Measurements from ENCODE around the gene WASHC3.
"Not testable (repeated sequence)": the region's sequence is repeated elsewhere in the genome, so short reads cannot be mapped to it uniquely, and the experiment has no call there.

The WASHC3 gene, protein sequence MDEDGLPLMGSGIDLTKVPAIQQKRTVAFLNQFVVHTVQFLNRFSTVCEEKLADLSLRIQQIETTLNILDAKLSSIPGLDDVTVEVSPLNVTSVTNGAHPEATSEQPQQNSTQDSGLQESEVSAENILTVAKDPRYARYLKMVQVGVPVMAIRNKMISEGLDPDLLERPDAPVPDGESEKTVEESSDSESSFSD

DNA sequence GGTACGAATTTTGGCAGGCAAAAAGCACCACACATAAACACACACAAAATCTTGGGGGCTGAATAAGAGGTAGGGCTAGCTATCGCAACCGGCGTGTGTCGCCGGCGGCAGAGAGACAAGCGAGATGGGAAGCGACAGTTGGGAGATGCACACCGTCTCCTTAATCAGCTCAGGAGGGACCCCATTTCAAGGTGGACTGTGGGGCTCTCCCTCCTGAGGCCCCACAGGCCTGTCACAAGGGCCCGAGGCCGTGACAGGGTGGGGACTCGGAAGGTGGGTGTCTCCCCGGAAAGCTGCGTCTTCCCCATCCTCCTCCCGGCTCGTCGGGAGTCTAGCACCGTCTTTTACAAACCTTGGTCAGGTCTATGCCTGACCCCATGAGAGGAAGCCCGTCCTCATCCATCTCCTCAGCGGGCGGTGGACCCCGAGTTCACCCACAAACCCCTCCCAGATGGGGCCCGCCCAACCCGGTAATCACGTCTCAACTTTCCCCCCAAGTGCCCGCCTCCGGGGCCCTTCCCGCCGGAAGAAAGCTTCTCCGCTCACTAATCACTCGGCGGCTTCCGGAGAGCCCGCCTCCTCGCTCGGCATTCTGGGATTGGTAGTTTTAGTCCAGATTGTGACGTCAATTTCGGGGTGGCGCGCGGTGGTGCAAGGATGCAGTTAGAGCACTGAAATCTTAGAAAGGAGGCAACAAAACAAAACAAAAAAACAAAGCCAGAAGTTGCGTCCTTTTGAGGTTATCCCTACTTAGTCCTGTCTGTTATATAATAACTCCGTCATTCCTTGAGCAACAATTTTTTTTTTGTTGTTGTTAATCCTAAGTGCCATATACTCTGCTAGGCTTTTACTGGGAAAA is at the start of gene WASHC3:
TSS of gene WASHC3 (minus strand) at position 432 of the 859 bp plus-strand sequence. CDS start at position 403, 29 bp downstream.
- peak; percentile 97 for DNase-seq

DNA sequence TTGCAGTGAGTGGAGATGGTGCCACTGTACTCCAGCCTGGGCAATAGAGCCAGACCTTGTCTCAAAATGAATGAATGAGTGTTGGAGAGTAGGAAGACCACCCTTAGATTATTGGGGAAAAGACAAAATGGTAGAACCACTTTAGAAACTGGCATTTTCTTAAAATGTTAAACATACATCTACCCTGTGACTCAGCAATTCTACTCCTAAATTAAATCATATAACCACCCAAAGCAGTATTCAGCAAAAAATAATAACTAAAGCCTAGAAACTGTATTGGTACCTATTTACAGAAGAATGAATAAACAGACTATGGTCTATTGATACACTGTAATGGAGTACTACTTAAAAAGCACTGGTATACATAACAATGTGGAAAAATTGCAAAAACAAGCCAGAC is 49.0 kb upstream of the WASHC3 start:
- no peak for DNase-seq

DNA sequence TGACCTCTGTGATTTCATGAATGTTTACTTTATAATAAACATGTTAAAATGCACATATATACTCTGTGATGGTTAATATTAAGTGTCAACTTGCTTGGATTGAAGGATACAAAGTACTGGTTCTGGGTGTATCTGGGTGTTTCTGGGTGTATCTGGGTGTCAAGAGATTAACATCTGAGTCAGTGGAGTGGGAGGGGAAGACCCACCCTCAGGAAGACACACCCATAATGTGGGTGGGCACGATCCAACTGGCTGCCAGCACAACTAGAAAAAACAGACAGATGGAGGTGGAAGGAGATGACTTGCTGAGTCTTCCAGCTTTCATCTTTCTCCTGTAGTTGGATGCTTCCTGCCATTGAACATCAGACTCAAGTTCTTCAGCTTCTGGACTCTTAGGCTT is 46.2 kb upstream of the WASHC3 start:
- DNase-seq, result no peak

DNA sequence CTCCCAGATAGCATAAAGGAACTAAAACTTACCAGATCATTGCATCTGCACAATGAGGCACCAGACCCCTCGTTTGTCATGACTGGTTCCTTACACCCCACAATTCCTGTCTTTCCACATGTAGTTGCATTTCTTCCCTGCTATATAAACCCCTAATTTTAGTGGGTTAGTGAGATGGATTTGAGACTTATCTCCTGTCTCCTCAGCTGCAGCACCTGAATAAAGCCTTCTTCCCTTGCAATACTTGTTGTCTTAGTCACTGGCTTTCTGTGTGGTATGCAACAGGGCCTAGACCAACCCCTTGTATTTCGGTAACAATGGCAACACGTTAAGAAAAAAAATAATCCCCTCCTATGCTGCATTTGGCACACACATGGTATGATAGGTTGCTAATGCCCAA is 45.1 kb upstream of the WASHC3 start:
- DNase-seq, result no peak

DNA sequence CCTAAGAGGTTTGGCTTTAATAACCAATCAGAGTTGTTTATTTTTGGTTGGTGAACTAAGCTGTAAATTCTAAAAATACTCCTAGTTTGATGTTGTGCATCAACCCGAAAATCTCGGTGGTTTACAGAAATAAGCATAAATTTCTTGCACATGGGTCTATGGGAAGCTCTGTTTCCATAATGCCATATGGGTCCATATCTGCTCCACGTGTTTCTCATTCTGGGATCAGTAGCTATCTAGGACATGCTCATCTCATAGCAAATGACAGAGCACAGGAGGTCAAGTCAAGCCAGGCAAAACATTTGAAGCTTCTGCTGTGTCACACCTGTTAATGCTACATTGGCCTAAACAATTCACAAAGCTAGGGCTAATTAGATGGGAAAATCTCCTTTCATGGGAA is 35.1 kb upstream of the WASHC3 start:
- no peak for DNase-seq

DNA sequence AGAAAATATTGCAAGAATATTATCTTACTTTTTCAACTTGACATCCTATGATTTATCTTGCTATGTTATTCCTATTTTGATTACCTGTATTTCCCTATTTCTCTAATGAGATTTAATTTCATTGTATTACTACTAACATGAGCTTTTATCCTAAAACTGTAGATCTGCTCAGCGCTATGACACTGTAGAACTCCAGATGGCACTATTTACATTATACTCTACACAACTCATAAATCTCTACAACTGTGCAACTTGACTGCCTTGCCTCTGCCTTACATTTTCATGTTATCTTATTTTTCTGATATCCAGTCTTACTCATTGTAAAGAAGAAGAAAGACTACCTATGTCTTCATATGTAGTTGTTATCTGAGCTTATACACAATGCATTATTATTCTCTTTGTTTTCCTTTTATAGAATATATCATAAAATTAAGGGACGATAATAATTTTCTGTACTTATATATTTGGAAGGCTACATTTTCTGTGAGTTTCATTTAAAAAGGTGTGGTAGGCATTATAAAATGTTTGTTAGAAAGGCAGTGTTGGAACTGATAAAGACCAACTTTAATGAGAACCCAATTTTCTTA is 34.0 kb upstream of the WASHC3 start:
- DNase-seq, result no peak

DNA sequence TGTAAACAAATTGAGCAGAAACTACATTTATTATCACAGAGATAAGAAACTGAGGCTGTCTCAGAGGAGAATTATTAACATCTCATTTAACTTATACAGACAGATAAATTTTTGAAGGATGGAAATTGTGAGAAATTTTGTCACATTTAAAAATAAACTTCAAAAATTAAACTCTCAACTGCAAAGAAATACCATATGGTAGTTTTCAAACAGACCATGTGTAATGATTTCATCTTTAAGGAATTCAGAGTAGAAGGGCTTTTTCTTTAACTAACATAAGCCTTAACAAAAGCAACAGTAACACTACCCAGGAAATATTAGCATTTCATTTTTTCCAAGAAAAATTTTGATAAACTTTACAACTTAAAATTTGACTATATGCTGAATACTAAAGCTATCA is 31.5 kb upstream of the WASHC3 start:
- no peak for DNase-seq

DNA sequence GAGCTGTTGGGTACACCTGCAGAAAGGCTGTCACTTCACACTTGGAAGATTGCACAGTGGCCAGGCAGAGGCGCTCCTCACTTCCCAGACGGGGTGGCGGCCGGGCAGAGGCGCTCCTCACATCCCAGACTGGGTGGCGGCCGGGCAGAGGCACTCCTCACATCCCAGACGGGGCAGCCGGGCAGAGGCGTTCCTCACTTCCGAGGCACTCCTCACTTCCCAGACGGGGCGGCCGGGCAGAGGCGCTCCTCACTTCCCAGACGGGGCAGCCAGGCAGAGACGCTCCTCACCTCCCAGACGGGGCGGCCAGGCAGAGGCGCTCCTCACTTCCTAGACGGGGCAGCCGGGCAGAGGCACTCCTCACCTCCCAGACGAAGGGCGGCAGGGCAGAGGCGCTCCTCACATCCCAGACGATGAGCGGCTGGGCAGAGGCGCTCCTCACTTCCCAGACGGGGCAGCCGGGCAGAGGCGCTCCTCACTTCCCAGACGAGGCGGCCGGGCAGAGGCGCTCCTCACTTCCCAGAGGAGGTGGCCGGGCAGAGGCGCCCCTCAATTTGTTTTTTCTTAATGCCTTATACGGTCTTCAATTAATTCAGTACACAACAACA is 27.5 kb upstream of the WASHC3 start:
- not testable (repeated sequence) for DNase-seq

DNA sequence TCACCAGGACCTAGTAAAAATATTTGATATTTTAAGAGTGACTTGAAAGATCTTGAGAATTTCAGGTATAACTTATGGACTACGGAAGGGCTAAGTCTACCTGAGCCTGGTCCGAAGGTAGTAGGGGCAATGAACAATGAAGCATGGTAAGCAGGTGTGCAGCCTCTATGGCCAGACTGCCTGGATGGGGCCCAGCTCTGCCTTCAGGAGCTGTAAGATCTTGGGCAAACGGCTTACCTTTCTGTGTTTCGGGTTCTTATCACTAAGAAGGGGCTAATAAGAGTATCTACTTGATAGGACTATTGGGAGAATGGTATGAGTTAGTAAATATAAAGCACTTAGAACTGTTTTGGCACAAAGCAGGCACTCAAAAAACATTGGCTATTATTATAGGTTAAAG is 19.1 kb upstream of the WASHC3 start:
- DNase-seq, result no peak

DNA sequence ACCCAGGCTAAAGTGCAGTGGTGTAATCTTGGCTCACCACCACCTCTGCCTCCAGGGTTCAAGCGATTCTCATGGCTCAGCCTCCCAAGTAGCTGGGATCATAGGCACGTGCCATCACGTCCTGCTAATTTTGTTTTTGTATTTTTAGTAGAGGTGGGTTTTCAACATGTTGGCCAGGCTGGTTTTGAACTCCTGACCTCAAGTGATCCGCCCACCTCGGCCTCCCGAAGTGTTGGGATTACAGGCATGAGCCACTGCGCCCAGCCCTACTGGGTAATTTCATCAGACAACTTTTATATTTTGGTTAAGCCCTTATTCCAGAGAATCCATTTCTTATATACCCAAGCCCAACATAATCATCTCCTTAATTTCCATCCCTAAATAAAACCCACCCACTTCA is 10.3 kb upstream of the WASHC3 start:
- DNase-seq, result not testable (repeated sequence)

DNA sequence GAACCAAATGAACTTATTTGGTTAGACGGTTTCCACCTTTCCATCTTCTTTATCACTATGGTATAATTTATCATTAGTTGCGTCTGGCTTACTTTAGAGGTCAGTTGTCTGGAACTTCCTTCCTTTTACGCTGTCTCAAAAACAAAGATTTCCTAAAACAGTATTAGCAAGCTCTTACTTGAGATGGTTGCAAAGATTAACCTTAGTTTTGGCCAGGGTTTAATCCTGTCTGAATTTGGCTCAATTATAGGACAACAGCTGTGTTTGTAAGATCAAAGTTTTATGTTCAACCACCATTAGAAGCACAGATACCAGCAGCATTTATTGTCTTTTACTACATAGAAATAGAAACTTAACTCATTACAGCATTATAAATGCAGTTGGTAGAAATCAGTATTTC is 7.9 kb upstream of the WASHC3 start:
- no peak for DNase-seq

DNA sequence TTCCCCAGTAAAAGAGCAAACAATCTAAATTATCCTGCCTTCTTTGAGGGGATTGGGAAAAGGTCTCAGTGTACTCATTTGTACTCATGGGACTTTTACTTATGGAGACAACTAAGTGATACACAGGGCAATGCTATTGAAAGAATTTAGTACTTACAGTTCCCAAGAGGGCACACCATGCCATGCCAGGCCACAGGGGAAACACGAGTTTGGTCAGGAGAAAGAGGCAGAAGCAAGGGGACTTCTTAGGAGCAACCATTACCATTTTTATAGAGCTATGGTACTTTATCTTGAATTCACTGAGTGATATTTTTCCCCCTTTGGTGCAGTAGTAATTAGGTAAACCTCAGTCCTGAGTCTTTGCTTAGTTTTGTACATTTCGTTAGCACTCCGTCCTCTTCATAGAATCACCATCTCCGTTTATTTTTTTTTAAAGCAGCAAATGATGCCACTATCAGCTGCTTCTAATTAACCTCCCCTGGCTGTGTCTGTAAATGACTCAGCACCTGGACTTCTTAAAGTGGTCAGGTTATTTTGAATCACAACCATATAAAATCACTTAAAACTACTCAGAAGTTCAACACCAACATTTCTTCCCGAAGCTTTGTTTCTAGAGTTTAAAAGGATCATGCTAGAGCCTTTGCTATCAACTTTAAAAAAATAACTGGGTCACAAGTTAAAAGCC is 5.9 kb upstream of the WASHC3 start:
- no peak for DNase-seq

DNA sequence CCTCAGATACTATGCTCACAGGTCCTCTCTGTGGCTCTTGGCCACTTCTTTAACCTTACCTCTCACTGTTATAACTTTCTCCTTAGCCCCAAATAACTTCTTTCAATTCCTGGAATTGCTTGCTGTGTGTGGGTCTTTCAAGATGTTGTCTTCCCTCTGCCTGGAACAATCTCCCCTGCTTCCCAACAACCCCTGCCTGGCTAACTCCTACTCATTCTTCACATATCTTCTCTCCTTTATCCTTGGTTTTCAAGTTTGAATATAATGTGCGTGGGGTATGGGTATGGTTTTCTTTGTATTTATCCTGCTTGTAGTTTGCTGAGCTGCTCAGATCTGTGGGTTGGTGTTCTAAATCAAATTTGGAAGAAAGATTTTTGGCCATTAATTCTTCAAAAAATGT is 2.7 kb upstream of the WASHC3 start:
- DNase-seq, result no peak

DNA sequence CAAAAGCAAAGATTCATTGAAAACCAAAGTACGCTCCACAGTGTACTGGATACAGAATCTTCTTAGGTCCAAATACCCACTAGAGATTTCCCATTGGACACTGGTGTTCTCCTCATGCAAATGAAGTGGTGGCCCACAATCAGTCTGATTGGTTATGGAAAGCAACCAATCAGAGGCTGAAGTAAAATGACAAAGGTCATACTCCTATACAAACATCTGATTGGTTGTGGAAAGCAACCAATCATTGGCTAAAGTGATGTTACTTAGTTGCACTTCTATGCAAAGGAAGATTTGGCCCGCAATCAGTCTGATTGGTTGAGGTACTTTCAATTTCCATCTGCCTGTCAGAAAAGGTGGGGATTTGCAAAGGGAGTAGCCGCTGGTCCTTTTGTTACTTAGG is 1.3 kb upstream of the WASHC3 start:
- no peak for DNase-seq

DNA sequence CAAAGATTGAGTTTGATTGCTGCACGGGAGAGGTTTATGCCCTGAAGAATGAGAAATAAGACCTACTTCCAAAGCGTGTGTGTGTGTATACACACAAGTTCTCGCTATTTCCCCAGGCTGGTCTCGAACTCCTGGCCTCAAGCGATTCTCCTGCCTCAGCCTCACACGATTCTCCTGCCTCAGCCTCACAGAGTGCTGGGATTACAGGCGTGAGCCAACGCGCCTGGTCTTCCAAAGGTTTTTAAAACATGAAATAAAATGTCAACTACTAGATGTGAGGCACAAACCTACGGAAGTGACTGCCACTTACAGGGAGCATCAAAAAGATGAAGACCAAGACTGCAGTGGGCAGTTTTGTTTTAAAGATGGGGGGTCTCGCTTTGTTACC is 622 bp upstream of the WASHC3 start:
- no peak for DNase-seq

DNA sequence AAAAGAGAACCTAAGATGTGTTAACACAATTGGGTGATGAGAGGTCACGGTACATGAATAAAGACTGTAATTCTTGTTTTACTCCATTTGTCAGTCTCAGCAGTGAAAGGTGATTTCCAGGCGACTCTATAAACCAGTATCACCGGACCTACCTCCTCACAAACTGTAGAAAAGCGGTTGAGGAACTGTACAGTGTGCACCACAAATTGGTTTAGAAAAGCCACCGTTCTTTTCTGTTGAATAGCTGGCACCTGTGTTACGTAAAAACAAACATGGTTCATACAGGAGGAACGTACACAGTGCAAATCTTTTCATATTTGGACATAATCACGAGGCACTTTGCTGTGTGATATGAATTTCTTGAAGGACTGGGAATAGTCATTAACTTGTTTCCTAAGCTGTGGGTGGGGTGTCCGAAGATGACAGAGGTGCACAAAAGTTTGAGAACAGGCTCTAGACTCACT is 663 bp downstream of the WASHC3 start:
- peak; percentile 7 for DNase-seq

DNA sequence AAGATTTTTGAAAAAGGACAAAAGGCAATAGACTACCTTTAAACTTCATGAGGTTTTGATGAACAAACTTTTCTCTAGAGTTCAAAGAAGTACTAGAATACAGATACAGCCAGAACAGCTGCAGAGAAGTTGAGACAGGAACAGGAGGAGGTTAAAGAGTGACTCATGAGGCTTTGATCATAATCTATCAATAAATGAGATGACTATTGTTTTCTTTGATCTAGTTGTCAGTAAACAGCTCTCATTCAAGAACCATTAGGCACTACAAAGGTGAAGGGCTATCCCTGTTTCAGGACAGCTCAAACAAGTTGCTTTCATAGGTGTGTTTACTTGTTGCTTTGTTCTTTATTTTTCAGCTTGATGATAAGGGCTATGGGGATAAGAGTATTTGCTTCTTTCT is 2.4 kb downstream of the WASHC3 start:
- DNase-seq, result no peak

DNA sequence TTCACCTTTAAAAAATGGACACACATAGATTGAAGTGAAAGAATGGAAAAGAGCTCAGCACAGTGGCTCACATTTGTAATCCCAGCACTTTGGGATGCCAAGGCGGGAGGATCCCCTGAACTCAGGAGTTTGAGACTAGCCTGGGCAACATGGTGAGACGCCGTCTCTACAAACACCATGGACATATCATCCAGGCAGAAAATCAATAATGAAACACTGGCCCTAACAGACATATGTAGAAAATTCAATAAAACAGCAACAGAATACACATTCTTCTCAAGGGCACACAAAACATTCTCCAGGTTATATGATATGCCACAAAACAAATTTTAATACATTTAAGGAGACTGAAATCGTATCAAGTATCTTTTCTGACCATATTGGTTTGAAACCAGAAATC is 7.4 kb downstream of the WASHC3 start:
- no peak for DNase-seq

DNA sequence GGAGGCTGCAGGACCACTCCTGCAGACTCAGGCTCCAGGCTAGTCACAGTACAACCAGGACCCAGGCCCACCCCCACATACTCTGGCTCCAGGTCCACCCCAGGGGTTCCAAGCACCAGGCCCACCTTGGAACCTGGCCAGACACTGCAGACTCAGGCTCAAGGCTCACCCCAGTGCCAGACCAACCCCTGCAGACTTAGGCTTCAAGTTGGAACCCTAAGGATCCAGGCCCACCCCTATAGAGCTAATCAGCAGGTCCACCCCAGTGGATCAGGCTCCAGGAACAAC is 8.8 kb downstream of the WASHC3 start:
- DNase-seq, result no peak

DNA sequence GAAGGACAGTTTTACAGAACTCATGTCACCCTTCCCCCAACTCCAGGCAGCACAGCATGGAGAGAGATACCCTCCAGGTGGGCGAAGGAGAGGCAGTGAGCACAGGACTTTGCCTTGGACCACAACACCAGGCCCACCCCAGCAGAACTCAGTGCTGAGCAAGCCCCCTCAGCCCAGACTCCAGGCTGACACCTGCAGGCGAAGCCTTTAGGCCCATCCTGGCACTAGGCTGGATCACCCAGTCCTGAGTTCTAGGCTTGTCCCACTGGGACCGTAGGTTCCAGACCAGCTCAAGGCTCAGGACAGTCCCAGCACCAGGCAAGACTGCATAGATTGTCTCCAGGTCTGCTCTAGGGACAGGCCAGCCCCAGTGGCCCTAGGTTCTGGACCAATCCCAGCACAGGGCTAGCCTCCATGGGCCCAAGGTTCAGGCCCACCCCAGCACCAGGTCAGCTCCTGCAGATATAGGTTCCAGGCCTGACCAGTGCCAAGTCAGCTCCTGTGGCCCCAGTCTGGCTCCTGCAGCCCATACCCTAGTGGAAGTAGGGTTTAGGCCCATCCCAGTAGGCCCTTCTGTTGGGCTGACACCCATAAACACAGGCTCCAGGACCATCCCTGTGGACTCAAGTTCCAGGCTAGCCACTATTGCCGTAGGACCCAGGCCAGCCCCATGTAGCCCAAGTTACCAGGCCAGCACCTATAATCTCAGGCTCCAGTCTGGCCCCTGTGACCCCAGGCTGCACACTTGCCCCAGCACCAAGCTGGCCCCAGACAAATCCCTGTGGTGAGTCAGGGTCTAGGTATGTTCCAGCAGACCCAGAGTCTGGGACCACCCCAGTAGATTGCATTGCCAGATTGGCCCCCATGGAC is 9.4 kb downstream of the WASHC3 start:
- no peak for DNase-seq

DNA sequence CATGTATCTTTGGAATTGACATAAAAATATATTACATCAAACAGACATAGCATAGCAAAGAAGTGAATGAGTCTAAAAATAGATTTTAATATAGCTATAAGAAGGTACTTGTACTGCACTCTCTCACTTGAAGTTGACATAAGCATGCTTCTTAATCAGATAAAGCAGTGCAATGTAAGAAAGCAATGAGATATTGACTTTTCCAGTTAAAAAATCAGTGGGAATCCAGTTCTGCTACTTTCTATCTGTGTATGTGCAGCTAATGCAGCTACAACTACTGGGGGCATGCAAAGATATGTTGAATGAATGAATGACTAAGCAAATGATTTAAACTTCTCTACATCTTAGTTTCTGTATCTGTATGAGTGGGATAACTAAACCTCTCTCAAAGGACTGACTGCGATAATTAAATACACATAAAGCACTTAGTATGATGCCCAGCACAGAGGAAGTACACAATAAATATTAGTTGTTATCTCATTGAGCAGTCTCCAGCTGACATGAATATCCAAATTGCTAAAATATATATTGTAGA is 10.3 kb downstream of the WASHC3 start:
- DNase-seq, result no peak

Data from activated naive CD4-positive, alpha-beta T cell treated with Interleukin-2 at 50 U/mL for 16 hours (primary cell).